ENCODE results near the gene ADAM12.

ADAM12 gene, protein sequence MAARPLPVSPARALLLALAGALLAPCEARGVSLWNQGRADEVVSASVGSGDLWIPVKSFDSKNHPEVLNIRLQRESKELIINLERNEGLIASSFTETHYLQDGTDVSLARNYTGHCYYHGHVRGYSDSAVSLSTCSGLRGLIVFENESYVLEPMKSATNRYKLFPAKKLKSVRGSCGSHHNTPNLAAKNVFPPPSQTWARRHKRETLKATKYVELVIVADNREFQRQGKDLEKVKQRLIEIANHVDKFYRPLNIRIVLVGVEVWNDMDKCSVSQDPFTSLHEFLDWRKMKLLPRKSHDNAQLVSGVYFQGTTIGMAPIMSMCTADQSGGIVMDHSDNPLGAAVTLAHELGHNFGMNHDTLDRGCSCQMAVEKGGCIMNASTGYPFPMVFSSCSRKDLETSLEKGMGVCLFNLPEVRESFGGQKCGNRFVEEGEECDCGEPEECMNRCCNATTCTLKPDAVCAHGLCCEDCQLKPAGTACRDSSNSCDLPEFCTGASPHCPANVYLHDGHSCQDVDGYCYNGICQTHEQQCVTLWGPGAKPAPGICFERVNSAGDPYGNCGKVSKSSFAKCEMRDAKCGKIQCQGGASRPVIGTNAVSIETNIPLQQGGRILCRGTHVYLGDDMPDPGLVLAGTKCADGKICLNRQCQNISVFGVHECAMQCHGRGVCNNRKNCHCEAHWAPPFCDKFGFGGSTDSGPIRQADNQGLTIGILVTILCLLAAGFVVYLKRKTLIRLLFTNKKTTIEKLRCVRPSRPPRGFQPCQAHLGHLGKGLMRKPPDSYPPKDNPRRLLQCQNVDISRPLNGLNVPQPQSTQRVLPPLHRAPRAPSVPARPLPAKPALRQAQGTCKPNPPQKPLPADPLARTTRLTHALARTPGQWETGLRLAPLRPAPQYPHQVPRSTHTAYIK

DNA sequence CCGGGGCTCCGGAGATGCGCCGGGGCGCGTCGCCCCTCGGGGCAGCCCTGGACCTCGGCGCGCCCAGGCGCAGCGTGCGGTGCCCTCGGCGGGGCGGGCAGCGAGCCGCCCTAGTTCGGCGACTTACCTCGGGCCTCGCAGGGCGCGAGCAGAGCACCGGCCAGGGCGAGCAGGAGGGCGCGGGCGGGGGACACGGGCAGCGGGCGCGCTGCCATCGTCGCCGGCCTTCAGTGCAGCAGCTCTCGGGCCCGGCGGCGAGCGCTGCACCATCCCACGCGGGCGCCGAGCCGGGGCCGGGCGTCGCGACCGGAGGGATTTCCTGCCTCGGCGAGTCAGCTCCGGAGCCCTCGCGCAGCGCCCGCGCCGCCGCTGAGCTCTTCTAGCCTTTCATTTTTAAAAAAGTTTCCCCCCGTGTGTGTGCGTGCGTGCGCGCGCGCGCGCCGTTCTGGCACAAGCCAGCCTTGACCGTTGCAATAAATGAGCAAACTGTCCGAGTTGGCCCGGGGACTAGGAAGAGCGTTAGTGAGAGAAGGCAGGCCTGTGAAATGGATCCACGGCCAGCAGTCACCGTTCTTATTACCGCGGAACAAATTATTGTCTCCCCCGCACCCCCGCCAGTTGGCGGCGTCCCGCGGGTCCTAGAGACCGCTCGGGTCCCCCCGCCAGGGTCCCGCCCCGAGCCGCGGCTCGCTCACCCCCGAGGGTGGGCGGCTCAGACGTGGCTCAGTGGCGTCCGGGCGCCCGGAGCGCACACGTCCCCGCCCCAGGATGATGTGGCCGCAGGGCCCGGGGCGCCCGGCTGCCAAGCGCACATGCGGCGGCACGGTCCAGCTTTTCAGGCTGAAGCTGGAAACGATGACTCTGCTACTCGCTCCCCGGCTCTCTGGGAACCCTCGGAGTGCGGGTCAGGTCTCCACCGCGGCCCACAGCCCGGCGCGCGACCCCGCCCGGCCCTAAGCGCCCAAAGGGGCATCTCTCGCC lies at the start of gene ADAM12:
Gene ADAM12 (minus strand): TSS at position 547 of the 981 bp plus-strand sequence. CDS start 332 bp downstream, at position 215.
- DNase-seq (ENCODE audit: low read depth in 2 of 2) = no peak

DNA sequence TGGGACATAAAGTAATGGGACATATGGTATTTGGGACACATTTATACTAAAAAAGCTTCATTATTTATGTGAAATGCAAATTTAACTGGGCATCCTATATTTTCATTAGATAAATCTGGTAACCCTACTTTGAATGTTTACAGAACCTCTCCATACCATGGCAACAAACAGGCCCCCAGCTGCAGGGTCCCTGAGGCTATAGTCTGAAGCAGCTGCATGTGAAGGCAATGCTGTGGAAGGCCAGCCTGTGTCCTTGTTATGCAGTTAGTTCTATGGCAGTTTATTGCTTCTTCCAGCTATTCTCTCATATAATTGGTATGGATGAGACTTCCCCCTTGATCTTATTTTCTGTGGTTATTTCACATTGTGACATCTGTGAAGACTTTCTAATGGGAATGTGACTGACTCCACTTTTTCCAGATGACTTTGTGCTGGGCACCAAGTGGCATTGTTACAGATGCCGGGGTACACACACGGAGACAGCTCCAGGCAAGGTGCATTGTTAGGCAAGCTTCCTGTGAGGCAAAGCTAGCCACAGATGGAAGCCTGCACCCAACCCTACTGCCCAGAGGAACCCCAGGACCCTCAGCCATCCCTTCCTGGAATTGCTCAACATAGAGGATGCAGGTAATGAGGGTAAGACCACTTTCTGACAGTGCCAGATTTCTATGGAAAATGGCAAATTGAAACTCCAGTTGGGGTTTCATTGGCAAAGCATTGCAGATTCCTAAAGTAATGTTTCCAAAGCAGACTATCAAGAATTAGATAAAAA lies 49.5 kb upstream of the ADAM12 start:
- no peak for DNase-seq (ENCODE audit: low read depth in 2 of 2)

DNA sequence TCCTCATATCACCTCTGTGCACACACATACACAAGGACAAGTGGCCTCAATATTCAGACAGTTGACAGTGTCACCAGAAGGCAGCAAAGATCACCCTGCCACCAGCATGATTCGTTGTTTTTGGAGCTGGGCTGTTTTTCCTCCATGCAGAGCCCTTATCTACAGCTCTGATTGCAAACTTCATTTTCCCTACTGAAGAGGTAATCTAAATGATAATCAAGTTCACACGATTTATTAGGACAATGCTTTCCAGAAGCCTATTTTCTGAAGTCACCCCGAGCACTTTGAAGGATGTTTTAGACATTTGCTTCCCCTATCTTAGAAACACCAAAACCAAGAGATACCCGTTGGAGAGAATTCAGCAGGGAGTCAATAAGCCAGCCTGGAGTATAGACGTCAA lies 46.0 kb upstream of the ADAM12 start:
- DNase-seq (ENCODE audit: low read depth in 2 of 2) = no peak

DNA sequence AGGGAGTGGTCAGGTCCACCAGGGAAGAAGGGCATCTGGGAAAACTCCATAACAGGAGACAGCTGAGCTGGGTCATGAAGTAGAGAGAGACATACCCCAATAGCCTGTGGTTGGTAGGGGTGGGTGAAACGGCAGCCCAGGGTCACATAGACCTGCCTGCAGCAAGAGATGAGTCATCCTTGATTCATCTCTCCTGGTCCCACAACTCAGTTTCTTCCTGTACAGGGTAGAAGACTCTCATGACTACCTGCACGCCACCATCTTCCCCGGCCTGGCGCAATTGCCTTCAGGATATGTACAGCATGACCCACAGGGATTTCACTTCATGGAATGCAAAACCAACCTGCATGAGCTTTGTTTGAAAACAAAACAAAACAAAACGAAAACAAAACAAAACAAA lies 45.1 kb upstream of the ADAM12 start:
- DNase-seq (ENCODE audit: low read depth in 2 of 2) = no peak

DNA sequence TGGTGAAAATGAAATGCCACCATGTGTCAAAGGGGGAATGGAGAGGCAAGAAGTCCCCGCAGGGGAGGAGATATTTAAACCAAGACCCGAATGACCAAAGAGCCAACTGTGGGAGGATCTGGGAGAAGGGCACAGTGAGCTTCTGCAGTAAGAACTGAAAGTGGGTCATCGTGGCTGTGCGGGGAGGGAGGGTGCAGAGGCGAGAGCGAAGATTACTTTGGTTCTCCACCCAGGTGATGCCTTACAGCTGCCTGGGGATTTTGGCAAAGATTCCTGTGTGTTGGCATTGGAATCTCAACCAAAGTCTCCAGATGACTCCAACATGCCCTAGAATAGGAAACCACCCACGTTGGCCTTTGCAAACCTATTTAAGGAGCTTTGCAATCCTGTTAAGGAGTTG lies 44.2 kb upstream of the ADAM12 start:
- DNase-seq (ENCODE audit: low read depth in 2 of 2) = no peak

DNA sequence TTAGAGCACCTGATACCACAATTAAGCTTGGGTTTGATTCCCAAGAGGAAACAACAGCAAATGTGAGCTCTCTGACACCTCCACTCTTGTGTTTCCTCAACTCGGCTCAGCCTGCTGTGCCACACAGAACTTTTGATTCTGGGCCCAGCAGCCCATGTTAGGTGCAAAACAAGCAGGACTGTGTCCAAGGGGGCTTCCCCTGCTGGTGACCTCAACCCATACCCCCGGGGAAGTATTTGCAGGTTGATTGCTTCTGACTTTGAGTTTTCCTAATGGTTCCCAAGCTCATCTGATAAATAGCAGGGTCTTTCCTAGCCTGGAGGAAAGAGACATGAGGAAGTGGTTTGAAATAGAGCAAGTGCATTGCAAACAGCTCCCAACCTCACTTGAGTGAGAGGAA lies 43.5 kb upstream of the ADAM12 start:
- no peak for DNase-seq (ENCODE audit: low read depth in 2 of 2)

DNA sequence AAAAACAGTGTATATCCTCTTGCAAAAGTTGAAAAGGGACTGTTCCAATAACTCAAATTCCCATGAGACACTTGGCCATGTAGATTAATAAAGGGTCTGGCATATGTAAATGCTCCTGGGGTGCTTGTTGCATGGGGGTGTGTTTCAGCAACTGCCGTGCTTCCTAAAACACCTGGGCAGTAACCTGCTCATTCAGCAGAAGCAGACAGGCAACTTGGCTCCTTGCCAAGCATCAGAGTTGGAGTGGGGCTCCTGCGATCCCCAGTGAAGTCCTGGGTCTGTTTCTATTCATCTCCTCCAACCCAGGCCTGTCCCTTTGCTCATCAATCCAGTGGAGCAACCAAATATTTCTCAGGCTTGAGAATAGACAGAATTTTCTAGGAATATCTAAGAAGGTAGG lies 42.2 kb upstream of the ADAM12 start:
- no peak for DNase-seq (ENCODE audit: low read depth in 2 of 2)

DNA sequence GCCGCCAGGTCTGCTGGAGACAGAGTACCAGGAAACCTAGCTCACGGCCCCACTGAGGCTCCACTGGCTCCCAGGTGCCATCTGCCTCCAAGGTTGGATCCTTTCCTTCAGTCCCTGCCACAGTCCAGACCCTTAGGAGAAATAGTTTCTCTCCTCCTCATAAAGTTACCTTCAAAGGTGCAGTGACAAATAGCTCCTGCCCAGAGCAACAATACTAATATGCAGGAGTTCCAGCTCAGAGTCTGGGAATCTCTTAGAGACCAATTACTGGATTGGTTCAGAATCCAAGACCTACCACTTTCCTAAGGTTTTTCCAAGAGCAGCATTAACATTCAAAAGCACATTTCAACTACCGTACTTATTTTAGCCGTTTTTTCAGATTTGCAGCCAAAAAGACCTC lies 41.0 kb upstream of the ADAM12 start:
- no peak for DNase-seq (ENCODE audit: low read depth in 2 of 2)

DNA sequence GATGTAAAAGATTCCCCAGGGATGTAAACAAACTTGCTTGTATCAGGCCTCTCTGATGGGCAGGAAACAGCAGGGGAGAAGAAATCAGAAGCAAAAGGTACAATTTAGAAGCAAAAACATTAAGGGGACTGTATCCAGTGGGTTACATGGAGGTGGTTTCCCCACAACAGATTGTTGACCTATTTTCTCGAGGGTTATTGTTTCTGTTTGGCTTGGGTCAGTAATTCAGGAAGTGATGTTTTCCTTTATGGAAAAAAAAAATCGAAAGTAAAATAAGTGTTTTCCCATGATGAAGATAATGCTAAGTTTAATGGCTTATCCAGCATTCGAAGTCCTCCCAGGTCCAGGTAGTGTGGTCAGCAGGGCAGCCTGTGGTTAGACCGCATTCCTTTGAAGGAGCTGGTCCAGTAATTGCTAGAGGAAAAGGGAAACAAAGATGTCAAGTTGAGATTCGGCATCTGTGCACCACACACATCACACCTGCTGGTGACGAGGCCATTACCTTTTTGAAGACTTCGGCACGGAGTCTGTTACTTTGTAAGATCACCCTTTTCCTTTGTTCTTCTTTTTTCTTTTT lies 37.3 kb upstream of the ADAM12 start:
- DNase-seq (ENCODE audit: low read depth in 2 of 2) = no peak

DNA sequence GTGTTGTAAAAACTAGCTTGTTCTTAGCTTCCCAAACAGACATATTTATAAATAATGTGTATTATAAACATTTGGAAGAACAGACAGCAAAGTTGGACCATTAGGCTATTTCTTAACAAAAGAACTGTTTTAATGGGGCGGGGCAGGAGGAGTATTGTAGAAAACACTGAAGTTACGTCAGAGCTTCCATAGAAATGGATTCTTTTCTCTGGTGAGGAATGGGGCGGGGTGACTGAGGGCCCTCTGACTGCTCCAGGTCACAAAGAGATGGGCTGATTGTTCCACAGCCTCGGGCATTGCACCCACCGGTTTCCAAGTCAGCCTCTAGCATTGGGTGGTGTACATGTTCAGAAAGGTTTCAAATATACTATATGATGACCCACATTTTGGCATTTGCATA lies 36.8 kb upstream of the ADAM12 start:
- no peak for DNase-seq (ENCODE audit: low read depth in 2 of 2)

DNA sequence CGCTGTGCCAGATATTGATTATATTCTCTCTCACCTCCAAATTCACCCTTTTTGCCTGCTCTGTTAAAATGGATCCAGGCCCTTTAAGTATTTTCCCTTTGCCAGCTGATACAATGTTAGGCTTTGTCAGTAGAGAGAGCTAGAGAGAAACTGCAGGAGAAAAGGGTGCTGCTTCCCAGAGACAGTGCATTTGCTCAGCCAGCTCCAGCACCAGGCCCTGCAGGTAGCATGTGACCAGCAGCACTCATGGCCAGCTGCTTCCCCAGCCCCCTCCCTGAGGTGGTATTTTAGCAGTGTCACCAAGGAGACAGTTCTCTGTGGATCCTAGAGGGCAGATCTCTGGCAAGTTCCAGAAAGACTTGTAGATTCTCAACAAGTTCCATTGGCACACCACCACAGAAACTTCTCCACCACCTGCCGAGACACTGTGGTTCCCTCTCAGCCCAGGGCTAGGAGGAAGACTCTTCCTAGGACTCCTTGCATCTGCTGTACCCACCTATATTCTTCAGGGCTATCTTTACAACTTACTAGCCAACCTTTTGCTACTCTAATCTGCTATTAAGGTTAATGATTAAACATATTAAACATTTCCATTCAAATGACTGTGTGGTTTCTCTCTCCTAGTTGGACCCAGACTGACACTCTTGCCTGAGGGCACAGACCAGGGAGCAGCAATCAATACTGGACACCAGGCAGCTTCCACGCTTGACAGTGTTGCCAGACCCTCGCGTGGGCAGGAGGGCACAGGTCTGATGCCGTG lies 35.6 kb upstream of the ADAM12 start:
- no peak for DNase-seq (ENCODE audit: low read depth in 2 of 2)

DNA sequence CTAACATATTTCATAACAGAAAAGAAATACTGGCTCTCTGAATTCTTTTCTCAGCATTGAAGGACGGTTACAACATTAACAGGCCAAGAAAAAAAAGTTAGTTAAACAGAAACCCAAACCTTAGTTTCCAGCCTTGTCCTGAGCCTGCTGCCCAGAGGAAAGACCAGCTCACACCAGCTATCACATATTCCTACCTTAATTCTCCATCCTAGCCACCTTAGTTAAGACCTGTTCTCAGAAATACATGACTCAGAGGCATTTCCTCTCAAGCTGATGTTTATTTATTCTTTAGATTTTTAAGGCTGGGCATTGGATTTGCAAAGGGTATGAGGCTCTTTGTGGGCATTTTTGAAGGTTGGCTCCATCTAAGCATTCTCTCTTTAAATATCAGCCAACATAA lies 34.3 kb upstream of the ADAM12 start:
- no peak for DNase-seq (ENCODE audit: low read depth in 2 of 2)

DNA sequence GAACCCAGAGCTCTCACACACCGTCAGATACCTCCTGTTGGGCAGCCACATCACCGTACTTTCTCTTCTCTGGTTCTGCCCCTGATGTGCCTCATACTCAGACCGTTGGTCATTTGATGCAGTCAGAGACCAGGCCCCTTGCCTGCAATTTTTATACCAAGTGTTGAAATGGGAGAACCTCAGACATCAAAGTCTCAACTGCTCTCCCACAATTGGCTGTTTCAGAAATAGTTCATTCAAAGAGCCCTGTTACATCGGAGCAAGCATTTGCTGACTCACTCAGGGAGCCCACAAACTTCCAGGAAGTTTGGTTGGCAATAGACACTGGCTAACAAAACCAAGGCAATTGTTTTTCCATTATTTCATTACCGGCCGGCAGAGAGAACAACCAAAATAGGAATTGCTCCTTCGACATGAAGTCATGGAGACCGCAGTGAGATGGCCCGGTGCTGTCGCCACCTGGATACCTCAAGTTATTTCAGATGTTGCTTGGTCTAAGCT lies 33.5 kb upstream of the ADAM12 start:
- DNase-seq (ENCODE audit: low read depth in 2 of 2) = no peak

DNA sequence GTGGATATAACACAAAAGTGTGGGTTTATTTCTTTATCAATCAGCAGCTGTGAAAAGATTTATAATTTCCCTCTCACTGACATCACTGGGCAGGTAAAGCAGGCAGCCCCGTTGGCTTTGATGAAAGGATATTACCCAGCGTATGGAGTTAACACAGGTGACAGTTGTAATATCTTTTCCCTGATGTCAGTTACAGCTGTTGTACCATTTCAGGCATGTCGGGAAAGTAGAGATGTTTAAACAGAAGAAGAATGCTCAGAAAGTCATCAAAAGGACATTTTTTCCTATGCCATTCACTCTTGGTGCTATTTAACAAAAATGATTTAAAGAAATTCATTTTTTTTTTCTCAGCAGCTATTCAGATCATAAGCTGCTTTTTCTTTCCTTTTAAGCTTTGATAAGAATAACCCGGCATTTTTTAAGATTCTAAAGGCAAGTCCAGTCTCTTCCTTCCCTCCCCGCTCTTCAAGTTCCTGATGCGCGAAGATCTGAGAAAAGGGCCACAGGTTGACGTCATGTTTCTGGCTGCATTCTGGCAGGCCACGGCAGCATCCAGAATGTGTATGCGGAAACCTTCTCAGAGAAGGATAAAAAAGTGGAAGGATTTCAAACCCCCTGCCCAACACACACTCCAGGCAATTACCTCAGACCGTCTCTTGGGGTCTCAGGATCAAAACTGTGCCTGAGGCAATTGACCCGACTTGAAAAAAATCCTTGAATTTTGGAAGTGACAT lies 32.5 kb upstream of the ADAM12 start:
- no peak for DNase-seq (ENCODE audit: low read depth in 2 of 2)

DNA sequence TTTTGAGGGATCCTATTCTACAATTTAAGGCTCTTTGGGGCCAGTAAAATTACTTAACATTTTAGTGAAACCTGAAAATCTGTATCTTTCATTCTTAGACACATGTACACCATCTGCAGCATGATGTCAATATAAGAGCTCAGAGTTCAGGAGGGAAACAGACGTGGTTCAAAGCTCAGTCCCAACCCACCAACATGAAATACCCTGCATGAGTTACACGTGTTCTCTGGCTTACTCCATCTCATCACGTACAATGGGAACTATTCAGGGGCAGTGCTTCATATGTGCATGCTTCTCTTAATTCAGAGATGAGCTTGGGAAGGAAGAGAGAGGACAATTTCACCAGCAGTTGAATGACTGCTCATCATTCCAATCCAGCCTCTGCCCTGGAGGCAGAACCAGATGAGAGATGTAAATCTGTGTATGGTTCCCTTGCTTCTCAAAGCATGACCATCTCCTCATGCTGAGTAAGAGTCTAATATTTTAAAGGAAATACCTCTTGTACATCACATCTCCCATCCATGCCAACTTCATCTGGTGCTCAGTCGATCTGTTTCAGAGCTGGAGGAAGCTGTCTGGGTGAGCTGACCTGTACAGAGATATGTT lies 29.0 kb upstream of the ADAM12 start:
- no peak for DNase-seq (ENCODE audit: low read depth in 2 of 2)

DNA sequence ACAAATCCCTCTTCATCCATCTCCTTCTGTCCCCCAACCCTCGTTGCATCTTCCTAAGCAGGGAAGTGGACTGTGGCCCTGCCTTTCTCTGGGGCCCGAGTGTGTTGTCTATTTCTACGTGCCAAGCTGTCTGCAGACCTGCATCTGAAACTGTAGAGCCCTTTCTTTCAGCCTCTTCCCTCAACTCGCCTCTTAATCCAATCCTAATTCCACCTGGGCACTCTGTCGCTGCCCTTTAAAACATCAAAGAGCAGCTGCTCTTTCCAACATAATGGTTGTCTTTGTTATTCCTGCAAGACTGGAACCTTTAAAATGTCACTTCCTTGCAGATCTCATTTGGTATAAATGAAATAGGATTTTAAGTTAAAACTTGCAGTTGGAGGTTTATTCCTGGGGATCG lies 21.5 kb upstream of the ADAM12 start:
- DNase-seq (ENCODE audit: low read depth in 2 of 2) = no peak

DNA sequence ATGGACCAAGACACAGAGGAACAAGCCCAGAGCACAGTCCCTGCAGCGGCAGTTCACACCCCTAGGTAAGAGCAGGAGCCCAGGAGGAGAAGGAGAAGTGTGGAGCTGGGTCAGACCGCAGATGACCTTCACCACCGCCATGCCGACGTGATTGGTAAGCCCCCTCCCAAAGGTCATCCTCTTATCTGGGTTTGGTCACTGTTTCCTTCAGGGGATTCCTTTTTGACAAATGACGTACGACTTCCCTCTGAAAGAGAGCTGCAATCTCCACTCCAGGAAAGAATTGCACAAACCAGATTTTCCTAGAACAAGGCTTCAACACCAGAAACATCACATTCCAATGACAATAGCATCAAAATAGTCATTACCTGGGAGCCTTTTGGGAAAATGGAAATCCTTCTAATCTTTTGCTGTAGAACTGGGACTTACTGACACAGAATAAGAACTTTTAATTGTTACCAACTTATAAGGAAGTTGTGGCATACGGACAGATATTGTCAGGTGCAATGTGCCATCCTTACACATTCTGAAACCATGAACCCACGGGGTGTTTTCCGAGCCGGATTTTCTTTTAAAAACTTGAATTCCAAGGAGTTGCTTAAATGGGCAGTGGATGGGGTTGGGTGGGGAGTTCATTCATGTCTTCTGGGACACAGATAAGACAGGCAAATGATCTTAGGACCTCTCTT lies 20.8 kb upstream of the ADAM12 start:
- no peak for DNase-seq (ENCODE audit: low read depth in 2 of 2)

DNA sequence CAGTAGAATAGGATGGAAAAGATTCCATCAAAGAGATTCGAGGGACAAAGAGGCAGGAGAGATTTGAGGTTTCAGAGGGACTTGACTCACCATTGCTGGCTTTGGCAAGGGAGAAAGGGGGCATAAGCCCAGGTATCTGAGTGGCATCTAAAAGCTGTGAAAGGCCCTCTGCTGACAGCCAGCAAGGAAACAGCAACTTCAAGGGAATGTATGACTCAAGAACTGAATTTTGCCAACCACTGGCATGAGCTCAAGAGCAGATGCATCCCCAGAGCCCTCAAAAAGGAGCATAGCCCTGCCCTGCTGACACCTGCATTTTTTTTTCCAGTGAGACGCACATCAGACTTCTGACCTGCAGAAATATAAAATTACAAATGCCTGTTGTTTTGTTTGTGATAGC lies 19.6 kb upstream of the ADAM12 start:
- no peak for DNase-seq (ENCODE audit: low read depth in 2 of 2)
